ENCODE measurements around the gene HECW1.

The HECW1 gene

DNA sequence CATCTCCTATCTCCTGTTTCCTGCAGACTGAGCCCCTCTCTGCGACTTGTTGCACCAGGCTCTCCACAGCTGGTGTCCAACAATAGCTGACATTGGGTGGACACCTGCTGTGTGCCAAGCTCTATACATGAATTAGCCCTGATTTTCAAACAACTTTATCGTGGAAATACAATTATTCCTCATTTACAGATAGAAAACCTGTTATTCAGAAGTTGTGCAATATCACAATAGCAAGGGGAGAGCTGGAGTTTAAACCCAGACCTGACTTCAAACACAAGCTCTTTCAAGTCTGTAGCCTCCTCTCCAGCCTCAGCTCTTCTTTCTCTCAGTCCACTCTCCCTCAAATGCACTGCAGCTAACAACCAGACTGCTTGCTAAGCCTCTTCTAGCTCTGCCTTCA, 168.8 kb downstream of the HECW1 start:
- no peaks in the 10 kb centered on the region for H3K9me3 ChIP-seq (ENCODE audit: control insufficient read depth, insufficient read depth, low read length)
- no peaks in the 10 kb centered on the region for H3K27me3 ChIP-seq (ENCODE audit: control insufficient read depth, insufficient read depth, low read length)

DNA sequence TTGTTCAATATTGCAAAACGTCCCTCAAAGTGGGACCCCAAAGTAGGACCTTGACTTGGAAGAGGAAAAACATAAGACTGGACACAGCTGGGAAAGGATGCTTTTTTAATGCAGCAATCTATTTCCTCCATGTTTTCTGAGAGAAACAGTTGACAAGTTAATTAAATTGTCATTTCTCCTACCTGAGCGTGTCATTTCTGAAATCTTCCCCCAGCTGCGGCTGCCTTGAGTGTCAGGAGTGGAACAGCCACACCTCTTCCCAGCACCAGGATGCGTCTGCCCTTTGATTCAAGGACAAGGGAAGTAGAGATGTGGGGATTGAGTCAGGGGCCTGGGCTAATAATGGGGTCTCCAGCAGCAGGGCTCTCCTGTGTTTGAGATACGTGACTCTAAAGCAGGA, 171.3 kb downstream of the HECW1 start:
- H3K9ac ChIP-seq (ENCODE audit: low read depth, low read length) = no peak overlapping the region
- no peaks in the 10 kb centered on the region for H3K4me1 ChIP-seq (ENCODE audit: control insufficient read depth, insufficient read depth, low read length)
- no peak overlapping the region for H3K4me3 ChIP-seq (ENCODE audit: low read depth, low read length)
- H3K27me3 ChIP-seq (ENCODE audit: control insufficient read depth, insufficient read depth, low read length) = no peaks in the 10 kb centered on the region
- no peaks in the 10 kb centered on the region for H3K36me3 ChIP-seq (ENCODE audit: control insufficient read depth, insufficient read depth, low read length)
- no peaks in the 10 kb centered on the region for H3K9me3 ChIP-seq (ENCODE audit: control insufficient read depth, insufficient read depth, low read length)

More for the DNA sequence above, 168.8 kb downstream of the HECW1 start:
- H3K4me1 ChIP-seq (ENCODE audit: control insufficient read depth, insufficient read depth, low read length) = no peaks in the 10 kb centered on the region
- H3K4me3 ChIP-seq (ENCODE audit: low read depth, low read length) = no peak overlapping the region
- no peaks in the 10 kb centered on the region for H3K36me3 ChIP-seq (ENCODE audit: control insufficient read depth, insufficient read depth, low read length)
- no peak overlapping the region for H3K9ac ChIP-seq (ENCODE audit: low read depth, low read length)

DNA sequence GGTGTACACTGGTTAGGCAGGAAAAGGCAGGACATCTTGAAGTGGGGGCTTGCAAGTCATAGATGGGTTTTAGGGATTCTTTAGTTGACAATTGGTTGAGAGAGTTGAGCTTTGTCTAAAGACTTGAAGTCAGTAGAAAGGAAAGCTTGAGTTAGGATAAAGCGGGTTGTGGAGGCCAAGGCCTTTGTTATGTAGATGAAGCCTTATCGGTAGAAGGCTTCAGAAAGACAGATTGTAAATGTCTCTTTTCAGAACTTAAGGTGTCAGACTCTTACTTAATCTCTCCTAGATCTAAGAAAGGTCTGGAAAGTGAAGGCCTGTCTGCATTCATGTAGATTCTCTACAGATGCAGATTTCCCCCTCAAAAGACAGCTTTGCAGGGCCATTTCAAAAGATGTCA, 177.4 kb downstream of the HECW1 start:
- Histone ChIP-seq H3K36me3 (ENCODE audit: control insufficient read depth, insufficient read depth, low read length) (no peaks in the 10 kb centered on the region), H3K4me1 (ENCODE audit: control insufficient read depth, insufficient read depth, low read length) (peaks cover 15% of the 10 kb centered on the region), H3K27me3 (ENCODE audit: control insufficient read depth, insufficient read depth, low read length) (no peaks in the 10 kb centered on the region), H3K9ac (ENCODE audit: low read depth, low read length) (no peak overlapping the region), H3K9me3 (ENCODE audit: control insufficient read depth, insufficient read depth, low read length) (peaks cover 17% of the 10 kb centered on the region), H3K4me3 (ENCODE audit: low read depth, low read length) (no peak overlapping the region)

DNA sequence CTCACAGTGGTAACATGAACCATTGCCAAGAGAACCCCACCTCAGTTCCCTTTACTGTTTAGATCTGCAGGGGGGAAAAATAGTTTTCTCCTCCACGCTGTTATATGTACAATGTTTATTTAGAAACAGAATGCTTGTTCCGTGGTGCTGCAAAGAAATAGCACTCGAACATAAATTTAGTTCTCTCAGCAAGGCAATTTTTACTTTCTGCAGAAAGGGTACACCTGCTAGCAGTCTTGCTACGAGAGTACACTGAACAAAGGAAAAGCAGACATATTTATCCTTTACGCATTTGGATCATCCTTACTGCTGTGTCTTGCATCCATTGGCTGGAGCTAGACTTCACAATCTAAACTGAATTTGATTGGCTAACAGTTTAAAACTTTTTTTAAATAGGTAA, 178.5 kb downstream of the HECW1 start:
- Histone ChIP-seq H3K4me3 (ENCODE audit: low read depth, low read length) (no peak overlapping the region), H3K9ac (ENCODE audit: low read depth, low read length) (no peak overlapping the region), H3K4me1 (ENCODE audit: control insufficient read depth, insufficient read depth, low read length) (peaks cover 21% of the 10 kb centered on the region), H3K36me3 (ENCODE audit: control insufficient read depth, insufficient read depth, low read length) (no peaks in the 10 kb centered on the region), H3K27me3 (ENCODE audit: control insufficient read depth, insufficient read depth, low read length) (no peaks in the 10 kb centered on the region), H3K9me3 (ENCODE audit: control insufficient read depth, insufficient read depth, low read length) (peaks cover 17% of the 10 kb centered on the region)

DNA sequence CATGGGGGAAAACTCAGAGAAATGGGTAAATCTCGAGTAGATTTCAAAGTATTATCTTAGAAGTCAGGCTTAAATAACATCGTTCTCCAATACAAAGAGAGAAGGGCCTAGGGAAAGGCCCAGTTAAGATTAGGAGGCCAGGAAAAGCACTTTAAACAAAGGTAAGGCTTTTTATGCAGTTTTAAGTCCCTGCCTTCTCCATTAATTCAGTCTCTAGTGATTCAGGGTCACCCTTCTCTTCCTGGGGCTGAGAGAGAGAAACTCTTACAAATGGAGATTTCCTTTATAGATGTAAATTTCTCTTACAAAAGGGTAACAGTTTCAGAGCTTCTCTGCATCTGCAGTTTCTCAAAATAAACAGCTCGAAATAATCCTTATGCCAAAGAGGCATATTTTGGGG, 179.3 kb downstream of the HECW1 start:
- H3K9me3 ChIP-seq (ENCODE audit: control insufficient read depth, insufficient read depth, low read length) = peaks cover 17% of the 10 kb centered on the region
- H3K9ac ChIP-seq (ENCODE audit: low read depth, low read length) = no peak overlapping the region
- peak overlapping the region; percentile 6 for H3K4me3 ChIP-seq (ENCODE audit: low read depth, low read length)
- H3K4me1 ChIP-seq (ENCODE audit: control insufficient read depth, insufficient read depth, low read length) = peaks cover 21% of the 10 kb centered on the region
- H3K36me3 ChIP-seq (ENCODE audit: control insufficient read depth, insufficient read depth, low read length) = no peaks in the 10 kb centered on the region
- H3K27me3 ChIP-seq (ENCODE audit: control insufficient read depth, insufficient read depth, low read length) = no peaks in the 10 kb centered on the region

DNA sequence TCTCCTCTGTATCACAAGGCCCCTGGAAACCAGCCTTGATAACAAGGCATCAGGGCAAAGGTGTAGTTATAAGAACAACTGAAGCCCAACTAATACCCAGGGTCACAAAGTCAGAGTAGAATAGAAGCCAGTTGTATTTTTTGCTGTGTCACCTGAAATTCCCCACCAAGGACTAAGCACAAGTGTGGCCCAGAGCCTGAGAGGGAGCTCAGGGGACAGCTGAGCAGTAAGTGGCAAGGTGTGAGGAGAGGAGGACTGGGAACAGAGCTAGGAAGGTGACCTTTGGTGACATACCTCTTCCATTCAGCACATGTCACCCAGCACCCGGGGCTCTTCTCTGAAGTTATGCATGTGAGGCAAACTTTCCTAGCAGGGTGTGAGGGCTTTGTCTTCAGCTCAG, 179.9 kb downstream of the HECW1 start:
- Histone ChIP-seq H3K27me3 (ENCODE audit: control insufficient read depth, insufficient read depth, low read length) (no peaks in the 10 kb centered on the region), H3K9ac (ENCODE audit: low read depth, low read length) (peak overlapping the region; percentile 8), H3K9me3 (ENCODE audit: control insufficient read depth, insufficient read depth, low read length) (peaks cover 17% of the 10 kb centered on the region), H3K4me1 (ENCODE audit: control insufficient read depth, insufficient read depth, low read length) (peaks cover 21% of the 10 kb centered on the region), H3K36me3 (ENCODE audit: control insufficient read depth, insufficient read depth, low read length) (no peaks in the 10 kb centered on the region), H3K4me3 (ENCODE audit: low read depth, low read length) (no peak overlapping the region)

DNA sequence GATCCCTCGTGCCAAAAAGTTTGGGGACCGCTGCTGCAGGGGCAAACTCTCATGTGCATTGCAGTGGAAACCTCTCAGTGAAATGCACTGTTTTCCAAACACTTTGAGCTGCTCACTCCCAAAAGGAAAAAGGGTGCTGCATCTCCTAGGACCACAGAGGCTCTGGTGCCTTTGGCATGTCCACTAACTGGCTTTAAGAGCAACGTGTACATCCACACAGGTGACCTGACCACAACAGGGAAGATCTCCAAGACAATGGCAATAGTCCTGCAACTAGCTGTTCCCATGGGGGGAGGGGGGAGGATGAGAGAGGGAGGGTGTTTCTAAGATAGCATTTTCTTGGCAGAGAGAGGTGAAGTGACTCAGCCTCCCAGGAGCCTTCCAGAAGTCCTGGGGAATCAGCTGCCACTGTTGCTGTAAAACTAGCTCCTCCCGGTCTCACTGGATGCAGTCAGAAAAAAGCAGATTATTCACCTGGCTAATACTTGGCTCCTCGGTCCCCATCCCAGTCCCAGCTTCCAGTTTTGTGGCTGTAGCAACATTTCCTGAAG, 181.7 kb downstream of the HECW1 start:
- Histone ChIP-seq H3K4me3 (ENCODE audit: low read depth, low read length) (no peak overlapping the region), H3K9me3 (ENCODE audit: control insufficient read depth, insufficient read depth, low read length) (peaks cover 17% of the 10 kb centered on the region), H3K9ac (ENCODE audit: low read depth, low read length) (no peak overlapping the region), H3K36me3 (ENCODE audit: control insufficient read depth, insufficient read depth, low read length) (no peaks in the 10 kb centered on the region), H3K27me3 (ENCODE audit: control insufficient read depth, insufficient read depth, low read length) (no peaks in the 10 kb centered on the region), H3K4me1 (ENCODE audit: control insufficient read depth, insufficient read depth, low read length) (peaks cover 21% of the 10 kb centered on the region)

DNA sequence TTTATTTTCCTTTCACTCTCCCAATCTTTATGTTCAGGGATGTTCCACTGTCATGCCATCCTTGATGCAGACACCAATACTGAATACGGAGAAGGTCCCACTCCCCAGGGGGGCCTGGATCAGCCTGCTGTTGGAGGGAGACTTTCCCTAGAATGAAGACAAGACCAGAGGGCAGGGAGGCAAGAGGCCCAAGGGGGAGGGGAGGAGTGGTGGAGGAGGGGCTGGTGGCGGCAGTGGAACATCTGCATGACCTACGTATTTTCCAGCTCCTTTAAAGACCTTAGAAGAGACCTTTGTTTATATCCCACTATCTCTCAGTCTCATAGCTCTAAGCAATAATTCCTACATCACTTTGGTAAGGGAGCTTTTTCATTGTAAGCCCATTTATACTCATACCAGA, 183.0 kb downstream of the HECW1 start:
- no peaks in the 10 kb centered on the region for H3K36me3 ChIP-seq (ENCODE audit: control insufficient read depth, insufficient read depth, low read length)
- H3K4me1 ChIP-seq (ENCODE audit: control insufficient read depth, insufficient read depth, low read length) = peaks cover 21% of the 10 kb centered on the region
- peaks cover 12% of the 10 kb centered on the region for H3K9me3 ChIP-seq (ENCODE audit: control insufficient read depth, insufficient read depth, low read length)
- H3K9ac ChIP-seq (ENCODE audit: low read depth, low read length) = no peak overlapping the region
- H3K4me3 ChIP-seq (ENCODE audit: low read depth, low read length) = no peak overlapping the region
- no peaks in the 10 kb centered on the region for H3K27me3 ChIP-seq (ENCODE audit: control insufficient read depth, insufficient read depth, low read length)

DNA sequence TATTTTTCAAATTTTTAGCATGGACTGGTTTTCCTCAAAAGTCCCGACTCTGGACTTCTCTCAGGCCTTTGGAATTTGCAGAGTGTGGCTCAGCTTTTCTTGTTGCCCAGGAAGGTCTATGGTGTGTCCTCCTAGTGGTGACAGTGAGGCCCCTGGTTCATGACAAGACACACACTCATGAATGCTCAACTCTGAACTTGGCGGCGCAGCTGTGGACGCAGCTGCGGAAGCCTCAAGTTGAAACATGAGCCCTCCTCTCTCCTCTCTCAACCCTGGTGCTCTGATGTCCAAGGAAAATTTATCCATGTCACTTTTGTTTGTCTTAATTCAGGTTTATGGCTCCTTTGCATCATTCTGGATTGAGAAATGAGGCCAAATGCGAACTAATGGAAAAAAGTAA, 183.9 kb downstream of the HECW1 start:
- H3K4me3 ChIP-seq (ENCODE audit: low read depth, low read length) = no peak overlapping the region
- H3K9me3 ChIP-seq (ENCODE audit: control insufficient read depth, insufficient read depth, low read length) = peaks cover 4% of the 10 kb centered on the region
- H3K36me3 ChIP-seq (ENCODE audit: control insufficient read depth, insufficient read depth, low read length) = no peaks in the 10 kb centered on the region
- no peaks in the 10 kb centered on the region for H3K27me3 ChIP-seq (ENCODE audit: control insufficient read depth, insufficient read depth, low read length)
- no peak overlapping the region for H3K9ac ChIP-seq (ENCODE audit: low read depth, low read length)
- peaks cover 21% of the 10 kb centered on the region for H3K4me1 ChIP-seq (ENCODE audit: control insufficient read depth, insufficient read depth, low read length)

DNA sequence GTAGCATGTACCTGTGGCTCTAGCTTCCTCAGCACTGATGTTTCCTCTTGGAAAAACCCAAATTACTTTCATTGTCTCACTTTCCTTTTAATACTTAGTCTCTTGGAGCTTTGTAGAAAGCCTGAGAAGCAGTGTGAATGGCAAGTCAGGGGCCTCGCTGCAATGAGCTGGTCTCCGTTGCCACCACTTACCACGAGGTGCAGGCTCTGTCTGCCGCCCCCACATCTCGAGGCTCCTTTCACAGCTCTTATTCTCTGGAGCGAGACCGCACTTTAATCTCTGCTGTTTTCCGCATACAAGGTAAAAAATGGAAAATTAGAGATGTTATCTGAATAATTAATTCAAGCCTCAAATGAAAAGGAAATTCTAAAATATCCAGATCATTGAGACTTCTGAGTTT, 186.2 kb downstream of the HECW1 start:
- H3K4me1 ChIP-seq (ENCODE audit: control insufficient read depth, insufficient read depth, low read length) = peaks cover 16% of the 10 kb centered on the region
- no peak overlapping the region for H3K4me3 ChIP-seq (ENCODE audit: low read depth, low read length)

DNA sequence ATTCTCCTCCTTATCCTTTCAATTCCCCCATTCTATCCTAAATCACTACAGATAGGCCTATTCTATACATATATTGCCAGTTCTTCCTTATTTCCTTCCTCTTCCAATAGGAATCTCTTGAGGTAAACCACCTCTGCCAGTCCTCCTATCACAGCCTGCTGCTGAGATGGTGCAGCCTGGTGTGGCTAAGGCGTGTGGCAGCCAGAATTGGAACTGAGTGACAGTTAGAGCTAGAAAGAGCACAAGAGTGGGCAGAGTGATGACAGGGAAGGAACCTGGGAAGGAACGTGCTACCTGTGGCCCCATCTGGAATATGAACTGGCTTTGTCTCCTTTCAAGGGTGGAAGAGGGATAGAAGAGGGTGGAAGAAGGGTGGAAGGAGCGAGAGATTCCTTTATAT, 187.7 kb downstream of the HECW1 start:
- H3K27me3 ChIP-seq (ENCODE audit: control insufficient read depth, insufficient read depth, low read length) = no peaks in the 10 kb centered on the region
- H3K4me3 ChIP-seq (ENCODE audit: low read depth, low read length) = no peak overlapping the region
- no peaks in the 10 kb centered on the region for H3K36me3 ChIP-seq (ENCODE audit: control insufficient read depth, insufficient read depth, low read length)
- H3K4me1 ChIP-seq (ENCODE audit: control insufficient read depth, insufficient read depth, low read length) = peaks cover 7% of the 10 kb centered on the region
- H3K9ac ChIP-seq (ENCODE audit: low read depth, low read length) = no peak overlapping the region
- no peaks in the 10 kb centered on the region for H3K9me3 ChIP-seq (ENCODE audit: control insufficient read depth, insufficient read depth, low read length)

More for the DNA sequence above, 186.2 kb downstream of the HECW1 start:
- Histone ChIP-seq H3K27me3 (ENCODE audit: control insufficient read depth, insufficient read depth, low read length) (no peaks in the 10 kb centered on the region), H3K9me3 (ENCODE audit: control insufficient read depth, insufficient read depth, low read length) (no peaks in the 10 kb centered on the region), H3K9ac (ENCODE audit: low read depth, low read length) (no peak overlapping the region), H3K36me3 (ENCODE audit: control insufficient read depth, insufficient read depth, low read length) (no peaks in the 10 kb centered on the region)

DNA sequence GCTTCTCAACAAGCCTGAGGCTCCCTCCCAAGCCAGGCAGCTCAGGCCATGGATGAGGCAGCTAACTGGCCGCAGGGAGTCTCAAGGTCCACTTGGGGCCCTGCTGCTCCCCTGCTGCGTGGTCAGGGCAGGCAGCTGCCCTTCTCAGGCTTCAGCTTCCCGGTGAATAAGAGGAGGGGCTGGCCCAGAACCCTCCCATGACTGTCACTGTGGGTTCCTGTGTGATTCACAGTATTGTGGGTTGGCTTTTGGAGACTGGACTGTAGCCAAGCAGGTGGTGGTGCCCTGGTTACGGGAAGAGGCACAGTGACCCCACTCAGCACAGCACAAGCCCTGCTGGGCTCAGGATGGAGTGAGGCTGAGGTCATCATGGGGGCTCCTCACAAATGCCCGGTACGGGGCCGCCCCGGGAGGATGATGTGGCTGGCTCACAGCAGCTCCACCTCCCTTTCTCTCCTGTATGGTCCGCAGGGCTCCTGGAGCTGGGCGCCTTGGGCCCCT, 189.8 kb downstream of the HECW1 start:
- Histone ChIP-seq H3K9ac (ENCODE audit: low read depth, low read length) (no peak overlapping the region), H3K36me3 (ENCODE audit: control insufficient read depth, insufficient read depth, low read length) (no peaks in the 10 kb centered on the region), H3K4me3 (ENCODE audit: low read depth, low read length) (no peak overlapping the region)

More for the DNA sequence above, 189.8 kb downstream of the HECW1 start:
- Histone ChIP-seq H3K4me1 (ENCODE audit: control insufficient read depth, insufficient read depth, low read length) (peaks cover 2% of the 10 kb centered on the region), H3K27me3 (ENCODE audit: control insufficient read depth, insufficient read depth, low read length) (no peaks in the 10 kb centered on the region), H3K9me3 (ENCODE audit: control insufficient read depth, insufficient read depth, low read length) (no peaks in the 10 kb centered on the region)

Measured in iPS-15b (cell line).